H1 (cell line): Measurements from ENCODE around the gene PRKN. TPM values are rescaled to one million over a fixed set of nuclear protein-coding genes. Genes with fewer than 3 reads are reported as not detected.

Experiments
- CHD7 ChIP-seq: fragments of 300-600 bp; sonication (generic); IDR thresholded peaks from 2 replicates; pipeline ENCODE4 v1.7.1; 2012; ENCODE audit warnings: low read length, moderate library complexity, mild to moderate bottlenecking, inconsistent platforms; ENCODE audit not compliant: insufficient replicate concordance
- CREB1 ChIP-seq: IDR thresholded peaks from 2 replicates; pipeline ENCODE4 v1.6.1; 2012; ENCODE audit warnings: inconsistent platforms
- FOSL1 ChIP-seq: IDR thresholded peaks from 2 replicates; pipeline ENCODE4 v1.6.1; 2011; ENCODE audit warnings: mild to moderate bottlenecking, low read depth, low read length, moderate library complexity; ENCODE audit not compliant: insufficient read depth
- GTF2F1 ChIP-seq: IDR thresholded peaks from 2 replicates; pipeline ENCODE4 v1.6.1; 2012; ENCODE audit warnings: low read depth, low read length, improper control_type of control experiment, borderline replicate concordance
- HDAC6 ChIP-seq: IDR thresholded peaks from one replicate; pipeline ENCODE4 v1.7.1; 2012; ENCODE audit warnings: low read depth, mild to moderate bottlenecking, inconsistent platforms, low read length, moderate library complexity
- SP2 ChIP-seq: IDR thresholded peaks from 2 replicates; pipeline ENCODE4 v1.6.1; 2012; ENCODE audit warnings: mild to moderate bottlenecking, low read length, inconsistent platforms
- polyA plus RNA-seq, 7 experiments: library from polyadenylated mRNA; depleted of rRNA in 3 of 7; stranded (reverse) in 5 of 7; unstranded in 2 of 7; fragments of >200 nt in 5 of 7; fragments of 200-250 nt in 2 of 7; gene quantifications; 1 replicate in 5 of 7; 2 replicates in 1 of 7; 4 replicates in 1 of 7; pipeline versions ENCODE4 v1.2.1 to v1.2.3, GENCODE V29; 2011 to 2013; ENCODE audit warnings: missing spikeins in 2 of 7, mixed read lengths in 2 of 7
- total RNA-seq: library from RNA; stranded (reverse); fragmentation: NEBNext Ultra II Directional; extraction: Animal tissue kit (Norgen Biotek cat#: 25700); gene quantifications from 2 replicates; pipeline ENCODE4 v1.2.1, GENCODE V29; 2021

PRKN gene
- total and polyA plus RNA-seq, 2 of the 8 experiments (the other 6 are each of a cell fraction or from before 2014, with no cell fraction given), result 0.13 to 0.29 TPM

- TF ChIP-seq FOSL1 (no peak), SP2 (no peak), HDAC6 (no peak), CHD7 (no peak), GTF2F1 (no peak), CREB1 (no peak)
These were observed 1359.1 kb downstream of the PRKN start (continued) for GRCh38 chr6:161368514-161368913.
